GM06990 (cell line): ENCODE measurements around the gene PROB1.

ENCODE experiments used
- DNase-seq: peaks from one replicate; pipeline ENCODE4 v3.0.0-alpha.2; 2011; ENCODE audit not compliant: insufficient read length; ENCODE audit errors: extremely low read depth
- H3K27me3 ChIP-seq: replicated peaks from 2 replicates; pipeline ENCODE4 v1.6.0; 2011; ENCODE audit warnings: low read length; ENCODE audit not compliant: control insufficient read depth, insufficient read depth
- H3K36me3 ChIP-seq: 2 replicates; pipeline ENCODE4 v1.5.1; 2011; ENCODE audit warnings: low read length; ENCODE audit not compliant: control insufficient read depth, insufficient read depth
- H3K4me3 ChIP-seq: replicated peaks from 2 replicates; pipeline ENCODE4 v1.5.1; 2011; ENCODE audit warnings: low read depth, mild to moderate bottlenecking, control low read depth, low read length
- TF ChIP-seq, protein P1 (sequence below): IDR thresholded peaks from 2 replicates; pipeline ENCODE4 v1.5.1; 2011; ENCODE audit warnings: low read length, control low read depth, mild to moderate bottlenecking, inconsistent platforms; ENCODE audit not compliant: insufficient read depth, poor library complexity, severe bottlenecking

Gene PROB1

DNA sequence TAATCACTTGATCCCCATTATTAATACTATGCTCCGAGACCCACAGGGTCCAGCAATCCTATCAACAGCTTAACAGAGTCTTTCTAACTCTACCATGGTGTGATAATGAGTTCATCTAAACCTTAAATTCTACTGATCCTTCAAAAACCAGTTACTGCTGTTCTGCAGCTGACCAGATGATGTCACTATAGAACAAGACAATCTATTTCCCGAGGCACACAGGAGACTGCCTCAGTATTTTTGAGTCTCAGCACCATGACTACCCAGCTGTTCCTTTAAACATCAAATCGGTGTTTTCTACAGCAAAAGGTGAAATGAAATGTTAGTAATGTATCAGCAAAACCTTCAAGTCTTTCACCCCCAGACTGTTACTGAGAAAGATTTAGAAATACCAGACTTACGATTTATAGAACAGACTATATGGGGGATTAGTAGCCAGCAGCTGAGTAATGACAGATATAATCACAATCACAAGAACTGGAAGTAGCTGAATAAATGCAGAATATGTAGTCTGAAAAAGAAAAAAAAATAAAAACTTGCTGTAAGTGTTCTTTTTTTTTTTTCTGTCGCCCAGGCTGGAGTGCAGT is 27.5 kb upstream of the PROB1 start:
- Histone ChIP-seq H3K36me3 (peaks cover 1% of the 10 kb centered on the region), H3K4me3 (no peak overlapping the region), H3K27me3 (no peaks in the 10 kb centered on the region)
- DNase-seq: no peak
- TF ChIP-seq, protein P1, sequence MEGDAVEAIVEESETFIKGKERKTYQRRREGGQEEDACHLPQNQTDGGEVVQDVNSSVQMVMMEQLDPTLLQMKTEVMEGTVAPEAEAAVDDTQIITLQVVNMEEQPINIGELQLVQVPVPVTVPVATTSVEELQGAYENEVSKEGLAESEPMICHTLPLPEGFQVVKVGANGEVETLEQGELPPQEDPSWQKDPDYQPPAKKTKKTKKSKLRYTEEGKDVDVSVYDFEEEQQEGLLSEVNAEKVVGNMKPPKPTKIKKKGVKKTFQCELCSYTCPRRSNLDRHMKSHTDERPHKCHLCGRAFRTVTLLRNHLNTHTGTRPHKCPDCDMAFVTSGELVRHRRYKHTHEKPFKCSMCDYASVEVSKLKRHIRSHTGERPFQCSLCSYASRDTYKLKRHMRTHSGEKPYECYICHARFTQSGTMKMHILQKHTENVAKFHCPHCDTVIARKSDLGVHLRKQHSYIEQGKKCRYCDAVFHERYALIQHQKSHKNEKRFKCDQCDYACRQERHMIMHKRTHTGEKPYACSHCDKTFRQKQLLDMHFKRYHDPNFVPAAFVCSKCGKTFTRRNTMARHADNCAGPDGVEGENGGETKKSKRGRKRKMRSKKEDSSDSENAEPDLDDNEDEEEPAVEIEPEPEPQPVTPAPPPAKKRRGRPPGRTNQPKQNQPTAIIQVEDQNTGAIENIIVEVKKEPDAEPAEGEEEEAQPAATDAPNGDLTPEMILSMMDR: peak; percentile 77

DNA sequence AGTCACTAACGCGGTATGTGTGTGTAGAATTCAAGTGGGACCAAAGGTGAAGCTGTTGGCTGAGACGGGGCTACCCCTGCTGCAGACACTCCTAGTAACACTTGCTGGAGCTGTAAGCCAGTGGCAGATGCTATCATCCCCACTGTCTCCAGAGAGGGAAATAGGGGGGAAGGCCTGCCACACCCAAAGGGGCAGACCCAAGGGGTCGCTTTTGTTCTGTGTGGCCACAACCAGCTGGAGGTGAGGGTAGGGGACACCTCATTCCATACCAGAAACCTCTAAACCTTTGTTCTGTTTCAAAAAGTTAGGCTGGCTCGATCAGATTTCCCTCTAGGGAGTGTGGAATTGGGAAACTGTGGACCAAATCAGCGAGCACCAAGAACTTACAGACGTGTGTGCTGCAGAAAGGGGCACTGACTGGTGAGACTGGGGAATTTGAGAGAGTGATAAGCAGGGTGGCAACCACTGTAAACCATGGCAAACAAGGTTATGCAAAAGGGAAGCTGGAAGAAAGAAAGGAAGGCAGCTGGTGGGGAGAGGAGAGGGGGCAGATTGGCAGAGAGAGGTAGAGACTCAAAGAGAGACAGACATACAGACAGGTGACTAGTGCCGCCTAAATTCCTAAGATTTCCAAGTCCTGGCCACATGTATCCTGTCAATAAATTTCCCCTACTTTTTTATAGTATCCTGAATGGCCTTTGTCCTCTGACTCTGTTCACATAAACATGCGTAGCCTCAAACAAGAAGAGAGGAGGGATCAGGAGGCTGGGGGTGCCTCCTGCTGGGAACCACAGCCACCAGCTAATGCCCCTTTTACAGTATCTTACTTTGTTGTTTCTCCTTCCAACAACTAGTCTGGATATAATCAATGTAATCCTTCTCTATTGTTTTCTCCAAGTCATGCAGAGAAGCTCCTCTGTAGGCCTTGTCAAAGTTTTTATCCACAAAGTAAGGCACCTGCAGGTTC is 24.6 kb upstream of the PROB1 start:
- Histone ChIP-seq H3K27me3 (no peaks in the 10 kb centered on the region), H3K4me3 (no peak overlapping the region), H3K36me3 (no peaks in the 10 kb centered on the region; the same call in 1 of the 2 replicates)
- DNase-seq: no peak
- TF ChIP-seq, protein P1: no peak

DNA sequence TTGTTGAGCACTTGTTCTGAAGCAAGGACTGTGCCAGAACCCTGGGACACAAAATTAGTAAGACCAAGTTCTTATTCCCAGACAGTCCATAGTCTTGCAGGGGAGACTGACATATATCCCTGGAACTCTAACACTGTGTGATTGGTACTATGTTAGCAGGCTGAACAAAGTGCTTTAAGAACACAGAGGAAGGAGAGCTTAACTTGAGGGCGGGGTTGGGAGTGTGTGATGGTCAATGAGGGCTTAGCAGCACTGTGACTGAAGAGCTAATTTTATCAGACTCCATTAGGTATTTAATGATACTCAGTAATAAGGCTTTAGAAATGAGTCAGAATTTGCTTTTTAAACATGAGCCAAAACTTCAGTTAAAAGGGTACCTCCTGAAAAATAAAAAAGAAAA is 23.9 kb upstream of the PROB1 start:
- Histone ChIP-seq H3K27me3 (no peaks in the 10 kb centered on the region), H3K4me3 (no peak overlapping the region), H3K36me3 (no peaks in the 10 kb centered on the region)
- TF ChIP-seq, protein P1: no peak
- DNase-seq: no peak

DNA sequence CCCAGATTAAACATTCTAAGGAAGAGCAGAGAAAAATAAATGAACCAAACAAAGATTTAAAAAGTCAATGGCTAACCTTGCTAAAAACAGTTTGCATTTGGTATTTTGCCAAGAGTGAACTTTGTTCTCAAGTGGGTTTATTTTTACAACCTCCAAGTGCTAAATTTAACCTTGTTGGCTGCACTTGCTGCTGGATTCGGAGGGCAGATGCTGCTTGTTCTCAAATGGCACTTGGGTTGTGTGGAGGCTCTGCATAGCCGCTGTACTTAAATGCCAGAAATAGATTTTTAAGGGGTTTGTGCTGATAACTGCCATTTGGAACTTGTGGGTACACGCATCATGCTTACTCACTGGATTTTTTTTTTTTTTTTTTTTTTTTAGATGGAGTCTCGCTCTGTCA is 22.3 kb upstream of the PROB1 start:
- DNase-seq: no peak
- H3K36me3 ChIP-seq: no peaks in the 10 kb centered on the region
- H3K27me3 ChIP-seq: no peaks in the 10 kb centered on the region
- H3K4me3 ChIP-seq: no peak overlapping the region
- TF ChIP-seq, protein P1: no peak

DNA sequence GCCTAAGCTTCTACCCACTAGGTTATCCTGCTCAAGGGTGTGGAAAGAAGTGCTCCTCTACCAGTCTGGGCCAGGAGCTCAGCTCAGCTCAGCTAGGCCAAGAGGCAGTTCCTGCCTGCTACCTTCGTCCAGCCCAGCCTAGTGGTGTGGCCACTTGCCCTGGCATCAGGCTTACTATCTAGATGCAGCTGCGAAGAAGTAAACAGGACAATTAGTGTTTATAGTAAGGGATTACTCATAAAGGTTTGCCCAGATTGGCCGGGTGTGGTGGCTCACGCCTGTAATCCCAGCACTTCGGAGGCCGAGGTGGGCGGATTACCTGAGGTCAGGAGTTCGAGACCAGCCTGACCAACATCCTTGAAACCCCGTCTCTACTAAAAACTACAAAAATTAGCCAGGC is 21.7 kb upstream of the PROB1 start:
- no peak for DNase-seq
- no peaks in the 10 kb centered on the region for H3K27me3 ChIP-seq
- no peaks in the 10 kb centered on the region for H3K36me3 ChIP-seq
- no peak overlapping the region for H3K4me3 ChIP-seq
- TF ChIP-seq, protein P1: no peak
